ENCODE results near the gene RAP1GAP2.

Gene RAP1GAP2

DNA sequence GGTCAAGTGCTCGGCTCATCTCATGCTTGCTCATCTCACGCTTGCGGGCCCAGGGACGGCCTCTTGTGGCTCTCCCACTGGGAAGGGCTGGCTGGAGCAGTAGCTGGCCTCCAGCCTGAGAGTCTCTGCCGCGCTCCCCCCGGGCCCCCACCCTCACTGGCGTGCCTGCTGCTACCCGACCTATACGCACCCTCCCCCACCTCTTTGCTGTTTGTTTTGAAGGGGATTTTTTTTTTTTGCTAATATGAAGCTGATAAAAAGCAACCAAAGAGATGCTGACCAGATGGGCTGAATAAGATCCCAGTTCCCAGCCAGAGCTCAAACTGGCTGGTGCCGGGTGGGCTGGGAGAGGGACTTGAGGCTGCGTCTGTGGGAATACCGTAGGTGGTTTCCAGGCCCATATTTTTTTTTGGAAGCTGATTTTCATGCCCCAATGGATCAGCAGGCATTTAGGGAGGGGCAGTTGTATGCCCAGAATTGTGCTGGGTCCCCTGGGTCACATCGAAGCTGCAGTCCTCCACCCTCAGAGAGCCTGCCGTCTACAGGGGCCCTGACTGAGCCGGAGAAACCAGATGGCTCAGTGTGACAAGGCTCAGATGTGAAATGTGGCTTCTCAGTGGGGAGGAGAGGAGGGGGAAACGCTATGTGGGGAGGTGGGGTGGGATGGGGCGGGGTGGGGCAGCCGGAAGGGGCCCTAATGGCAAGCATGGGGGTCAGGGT is 115.0 kb downstream of the RAP1GAP2 start:
- DNase-seq (ENCODE audit: low spot score), result no peak

- no peak for DNase-seq (ENCODE audit: low spot score)
Measured at GRCh38 chr17:2911755-2912111, 115.5 kb downstream of the RAP1GAP2 start.

- DNase-seq (ENCODE audit: low spot score), result no peak
Measured at GRCh38 chr17:2912754-2913153, 116.5 kb downstream of the RAP1GAP2 start.

DNA sequence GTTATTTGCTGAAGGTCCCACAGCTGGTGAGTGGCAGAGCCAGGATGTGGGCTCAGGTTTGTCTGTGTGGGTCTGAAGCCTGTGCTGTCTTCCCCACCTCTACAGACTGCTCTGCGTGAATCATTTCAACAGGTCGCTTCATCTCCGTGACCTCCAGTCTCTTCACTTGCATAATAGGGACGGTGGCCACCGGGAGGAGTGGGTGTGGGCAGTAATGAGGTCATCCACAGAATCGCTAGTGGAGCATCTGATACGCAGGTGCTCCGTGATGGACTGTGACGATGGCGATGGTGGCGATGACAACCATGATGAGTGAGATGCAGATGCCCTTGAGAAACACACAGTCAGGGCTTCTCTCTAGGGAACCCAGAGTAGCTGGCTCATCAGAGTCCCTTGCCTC is 120.2 kb downstream of the RAP1GAP2 start:
- no peak for DNase-seq (ENCODE audit: low spot score)

GRCh38 chr17:2921443-2921842 is 125.2 kb downstream of the RAP1GAP2 start:
- no peak for DNase-seq (ENCODE audit: low spot score)

DNA sequence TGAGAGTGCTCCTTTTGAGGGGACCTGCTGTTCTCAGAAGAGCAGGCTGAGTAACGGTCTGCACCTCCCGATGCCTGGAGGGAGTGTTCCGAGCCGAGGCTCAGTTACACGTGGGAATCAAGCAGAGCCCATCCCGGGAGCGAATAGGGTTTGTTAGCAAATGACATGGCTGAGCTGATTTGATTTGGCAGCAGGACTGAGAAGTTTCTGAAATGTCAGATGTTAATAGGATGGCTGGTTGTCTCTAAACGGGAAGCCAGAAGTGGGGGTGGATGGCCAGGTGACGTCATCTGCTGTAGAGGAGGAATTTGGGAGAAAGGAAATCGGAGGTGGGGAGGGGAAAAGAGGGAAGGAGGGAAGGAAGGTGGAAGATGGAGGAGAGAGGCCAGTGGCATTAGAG is 128.0 kb downstream of the RAP1GAP2 start:
- DNase-seq (ENCODE audit: low spot score), result no peak

DNA sequence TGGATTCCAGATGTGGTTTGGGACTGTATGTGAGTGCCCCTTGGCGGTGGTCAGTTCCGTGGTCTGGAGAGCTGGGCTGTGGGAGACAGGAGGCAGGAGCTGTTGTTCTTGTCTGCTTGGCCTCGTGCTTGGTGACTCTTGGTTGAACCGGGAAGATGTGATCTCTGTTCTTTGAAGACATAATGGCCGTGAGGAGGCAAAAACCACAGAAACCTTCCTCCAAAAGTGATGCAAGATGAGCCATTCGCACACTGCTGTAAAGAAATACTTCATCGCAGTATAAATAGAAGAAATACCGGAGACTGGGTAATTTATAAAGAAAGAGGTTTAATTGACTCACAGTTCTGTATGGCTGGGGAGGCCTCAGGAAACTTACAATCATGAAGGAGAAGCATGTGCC is 128.8 kb downstream of the RAP1GAP2 start:
- no peak for DNase-seq (ENCODE audit: low spot score)

DNA sequence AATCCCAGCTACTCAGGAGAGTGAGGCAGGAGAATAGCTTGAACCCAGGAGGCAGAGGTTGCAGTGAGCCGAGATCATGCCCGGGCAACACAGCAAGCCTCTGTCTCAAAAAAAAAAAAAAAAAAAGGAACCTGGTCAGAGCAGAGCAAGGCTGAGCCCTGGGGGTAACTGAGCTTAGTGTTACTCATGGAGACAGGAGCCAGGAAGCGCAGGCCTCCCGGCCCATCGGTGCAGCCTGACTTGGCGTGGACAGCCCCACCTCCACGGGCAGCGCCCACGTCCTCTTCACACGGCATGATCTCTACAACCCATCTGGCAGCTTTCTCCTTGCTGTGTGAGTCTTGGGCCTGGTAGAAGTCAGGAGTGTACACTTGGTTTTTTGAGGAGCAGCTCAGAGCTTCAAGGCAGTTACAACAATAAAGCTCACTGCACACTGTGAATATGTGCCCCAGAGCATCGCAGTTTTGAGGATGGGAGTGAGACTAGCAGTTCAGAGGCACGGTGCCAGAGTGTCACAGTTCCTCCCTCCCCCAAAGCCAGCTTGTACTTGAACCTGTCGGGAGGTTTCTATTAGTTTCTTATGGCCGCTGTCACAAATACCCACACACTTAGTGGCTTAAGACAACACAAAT is 129.9 kb downstream of the RAP1GAP2 start:
- no peak for DNase-seq (ENCODE audit: low spot score)

- DNase-seq (ENCODE audit: low spot score), result no peak
Measured at GRCh38 chr17:2928294-2928890, 132.2 kb downstream of the RAP1GAP2 start.

GRCh38 chr17:2929881-2930533 is 133.8 kb downstream of the RAP1GAP2 start:
- DNase-seq (ENCODE audit: low spot score), result peak; percentile 55

DNA sequence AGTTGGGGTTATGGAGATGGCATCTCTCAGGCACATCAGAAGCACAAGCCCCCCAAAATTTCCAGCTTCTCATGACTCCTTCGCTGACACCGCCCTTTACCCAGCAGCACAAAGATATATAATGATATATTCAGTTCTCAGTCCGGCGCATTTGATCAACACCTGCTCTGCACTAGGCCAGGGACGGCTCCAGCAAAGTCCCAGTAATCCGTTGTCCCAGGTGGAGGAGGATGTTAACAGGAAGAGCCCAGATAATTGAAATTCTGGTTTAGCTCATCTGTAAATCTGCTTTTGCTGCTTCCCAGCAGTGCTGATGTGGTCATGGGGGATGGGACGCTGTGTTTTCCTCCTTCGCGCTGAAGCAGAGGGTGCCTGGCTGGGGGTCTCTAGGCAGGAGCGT is 135.6 kb downstream of the RAP1GAP2 start:
- no peak for DNase-seq (ENCODE audit: low spot score)

- DNase-seq (ENCODE audit: low spot score), result no peak
Measured at GRCh38 chr17:2932946-2933345, 136.7 kb downstream of the RAP1GAP2 start.

- DNase-seq (ENCODE audit: low spot score), result no peak
Measured at GRCh38 chr17:2933606-2934005, 137.4 kb downstream of the RAP1GAP2 start.

DNA sequence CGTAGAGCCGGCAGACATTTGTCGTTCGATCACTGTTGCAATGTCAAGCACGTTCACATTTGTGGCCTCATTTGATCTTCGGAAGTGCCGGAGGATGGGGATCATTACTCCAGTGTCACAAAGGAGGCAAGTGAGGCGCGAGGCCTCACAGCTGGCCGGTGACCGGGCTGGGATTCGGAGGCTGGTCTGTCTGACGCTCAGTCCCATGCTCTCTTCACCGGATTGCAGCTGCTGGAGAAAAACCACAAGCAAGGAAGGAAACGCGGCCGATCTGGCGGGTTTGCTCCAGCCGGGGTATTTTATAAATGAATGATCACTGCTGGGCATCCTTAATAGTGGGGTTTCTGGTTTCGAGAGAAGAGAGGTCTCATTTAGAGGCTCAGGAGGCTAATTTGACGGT is 139.4 kb downstream of the RAP1GAP2 start:
- DNase-seq (ENCODE audit: low spot score), result no peak

DNA sequence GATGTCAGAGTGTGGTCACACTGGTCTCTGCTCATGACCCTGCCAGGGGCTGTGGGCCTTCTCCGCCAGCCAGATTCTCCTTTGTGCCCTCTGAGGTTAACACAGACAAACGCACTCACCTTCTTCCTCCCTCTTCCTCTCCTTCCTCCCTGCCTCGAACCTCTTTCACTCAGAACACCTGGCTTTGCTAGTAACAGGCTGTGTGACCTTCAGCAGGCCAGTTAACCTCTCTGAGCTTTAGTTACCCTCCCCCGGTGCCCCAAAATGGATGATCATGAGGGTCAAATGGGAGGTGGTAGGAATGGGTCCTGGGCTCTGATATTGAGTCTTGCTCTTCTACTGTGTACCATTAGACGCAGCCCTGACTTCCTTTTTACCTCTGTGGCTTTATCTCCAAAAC is 140.1 kb downstream of the RAP1GAP2 start:
- DNase-seq (ENCODE audit: low spot score), result no peak

GRCh38 chr17:2936771-2937321 is 140.6 kb downstream of the RAP1GAP2 start:
- no peak for DNase-seq (ENCODE audit: low spot score)

DNA sequence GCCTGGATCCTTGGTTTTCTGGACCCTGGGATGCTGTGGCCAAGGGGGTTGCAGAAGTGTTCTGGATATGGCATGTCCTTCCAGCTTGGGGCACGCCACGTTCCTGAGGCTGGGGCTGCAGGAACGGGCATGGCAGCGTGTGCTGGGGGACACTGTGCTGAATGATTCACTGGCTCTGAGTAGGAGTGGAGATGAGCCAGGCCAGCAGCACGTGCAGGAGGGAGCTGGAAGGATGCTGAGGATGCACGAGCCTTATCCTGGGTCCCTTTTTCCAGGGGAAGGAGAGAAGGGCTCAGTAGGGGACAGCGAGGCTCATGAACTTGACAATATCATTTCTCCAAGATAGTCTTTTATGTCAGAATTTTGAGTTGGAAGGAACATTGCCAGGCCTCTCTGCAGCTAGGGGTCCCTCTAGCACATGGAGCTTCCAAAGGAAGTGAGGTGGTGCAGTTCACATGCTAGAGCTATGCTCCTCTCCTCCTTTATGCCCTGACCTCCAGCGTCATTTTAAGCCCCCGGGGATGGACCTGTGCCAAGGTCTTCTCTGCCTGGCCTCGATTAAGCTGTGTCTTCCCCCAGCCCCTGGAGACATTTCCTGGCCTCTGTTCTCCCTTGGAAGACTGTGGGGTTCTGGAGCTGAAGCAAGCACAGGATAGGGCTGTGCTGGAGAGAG is 141.2 kb downstream of the RAP1GAP2 start:
- DNase-seq (ENCODE audit: low spot score), result no peak

DNA sequence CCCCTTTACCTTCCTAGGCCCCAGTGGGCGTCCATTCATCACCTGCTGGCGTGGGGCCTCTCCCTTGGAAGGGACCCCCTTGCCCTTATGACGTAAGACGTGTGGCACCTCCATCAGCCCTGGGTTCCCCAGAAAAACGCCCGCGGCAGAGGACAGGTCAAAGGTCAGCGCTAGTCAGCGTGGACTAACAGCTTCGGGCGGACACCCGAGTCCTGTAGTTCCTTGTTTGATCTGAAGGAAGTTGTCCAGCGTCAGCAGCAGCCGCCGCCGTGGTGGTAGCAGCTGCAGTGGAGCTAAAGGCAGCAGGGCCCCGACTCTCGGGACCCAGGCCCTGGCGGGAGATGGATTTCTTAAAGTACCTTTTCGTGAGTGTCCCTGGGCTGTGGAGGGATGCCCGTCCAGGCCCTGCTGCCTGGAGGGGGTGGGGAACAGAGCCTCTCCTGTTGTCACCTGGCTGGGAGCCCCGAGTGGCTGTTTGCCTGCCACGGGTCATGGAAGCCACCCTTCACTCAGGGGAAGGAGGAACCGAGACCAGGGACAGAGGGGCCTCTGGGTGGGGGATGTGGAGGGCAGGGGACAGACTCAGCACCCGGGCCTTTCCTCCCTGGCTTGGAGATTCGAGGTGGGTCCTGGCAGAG is 143.6 kb downstream of the RAP1GAP2 start:
- no peak for DNase-seq (ENCODE audit: low spot score)

- DNase-seq (ENCODE audit: low spot score), result no peak
Measured at GRCh38 chr17:2940352-2940751, 144.1 kb downstream of the RAP1GAP2 start.

DNA sequence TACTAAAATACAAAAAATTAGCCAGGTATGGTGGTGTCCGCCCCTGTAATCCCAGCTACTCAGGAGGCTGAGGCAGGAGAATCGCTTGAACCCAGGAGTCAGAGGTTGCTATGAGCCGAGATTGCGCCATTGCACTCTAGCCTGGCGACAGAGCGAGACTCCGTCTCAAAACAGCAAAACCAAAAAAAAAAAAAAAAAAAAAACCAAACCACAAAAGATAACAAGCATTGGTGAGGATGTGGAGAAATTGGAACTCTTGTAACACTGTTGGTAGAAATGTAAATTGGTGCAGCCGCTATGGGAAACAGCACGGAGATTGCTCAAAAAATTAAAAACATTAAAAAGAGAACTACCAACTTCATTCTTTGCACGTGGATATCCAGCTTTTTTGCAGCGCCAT is 147.7 kb downstream of the RAP1GAP2 start:
- DNase-seq (ENCODE audit: low spot score), result no peak

- no peak for DNase-seq (ENCODE audit: low spot score)
Measured at GRCh38 chr17:2945299-2945698, 149.1 kb downstream of the RAP1GAP2 start.

DNA sequence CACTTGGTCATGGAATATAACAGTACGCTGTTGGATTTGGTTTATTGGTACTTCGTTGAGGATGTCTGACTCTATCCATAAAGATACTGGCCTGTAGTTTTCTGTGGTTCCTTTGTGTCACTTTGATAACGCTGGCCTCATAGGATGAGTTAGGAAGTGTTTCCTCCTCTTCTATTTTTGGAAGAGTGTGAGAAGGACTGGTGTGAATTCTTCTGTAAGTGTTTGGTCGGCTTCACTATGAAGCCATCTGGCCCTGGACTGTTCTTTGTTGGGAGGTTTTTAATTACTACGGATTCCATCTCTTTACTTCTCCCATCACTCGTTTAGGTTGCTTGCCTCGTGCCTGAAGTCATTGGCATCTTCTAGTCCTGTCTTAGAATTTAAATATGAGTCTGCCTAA is 149.9 kb downstream of the RAP1GAP2 start:
- DNase-seq (ENCODE audit: low spot score), result no peak
